ENCODE measurements around the gene SFXN3. TPM values are rescaled to one million over a fixed set of nuclear protein-coding genes. Genes with fewer than 3 reads are reported as not detected.
A peak's percentile ranks its signal among the peaks of the same experiment; 100 is the strongest.

The SFXN3 gene
- total and polyA plus RNA-seq, 2 donors from 2014 or later, result 23.3 to 51.6 TPM

- TF ChIP-seq CTCF (IDR thresholded peaks at IDR 0.05; ENCODE audit: borderline replicate concordance, extremely low read depth, insufficient read depth), result no peak
- no peak overlapping the region for H3K9ac ChIP-seq (ENCODE audit: low read length in 3 of 3)
- H3K4me1 ChIP-seq (ENCODE audit: control insufficient read depth in 2 of 3, insufficient read depth in 2 of 3, low read depth in 1 of 3, low read length in 3 of 3), result peaks cover 0 to 21% (median 0%) of the 10 kb centered on the region in 3 donors
- H3K27ac ChIP-seq (ENCODE audit: low read depth in 2 of 2, low read length in 2 of 2), result no peak overlapping the region
- H3K36me3 ChIP-seq (ENCODE audit: control insufficient read depth in 2 of 3, insufficient read depth in 3 of 3, low read length in 3 of 3), result no peaks in the 10 kb centered on the region
- intact Hi-C loops (cut with DNase I), result no loop called here
- H3K4me3 ChIP-seq (ENCODE audit: low read length in 3 of 3), result no peak overlapping the region
- DNase-seq (no peak), FAIRE-seq (no peak)
- H3K27me3 ChIP-seq (ENCODE audit: control insufficient read depth, insufficient read depth, low read length), result peaks cover 3% of the 10 kb centered on the region
- H3K9me3 ChIP-seq (ENCODE audit: control insufficient read depth in 2 of 3, insufficient read depth in 1 of 3, low read length in 3 of 3), result no peaks in the 10 kb centered on the region
These were observed 2.3 kb upstream of the SFXN3 start for GRCh38 chr10:101028446-101029337.

- FAIRE-seq (no peak), DNase-seq (peak in 4 of 5 donors; percentile 68 to 86 (median 75))
- intact Hi-C loops (cut with DNase I), result no loop called here
- TF ChIP-seq CTCF (IDR thresholded peaks at IDR 0.05; ENCODE audit: borderline replicate concordance, extremely low read depth, insufficient read depth), result no peak
- Histone ChIP-seq H3K4me1 (ENCODE audit: control insufficient read depth in 2 of 3, insufficient read depth in 2 of 3, low read depth in 1 of 3, low read length in 3 of 3) (peaks cover 0 to 21% (median 2%) of the 10 kb centered on the region in 3 donors), H3K9me3 (ENCODE audit: control insufficient read depth in 2 of 3, insufficient read depth in 1 of 3, low read length in 3 of 3) (no peaks in the 10 kb centered on the region), H3K9ac (ENCODE audit: low read length in 3 of 3) (no peak overlapping the region), H3K27me3 (ENCODE audit: control insufficient read depth, insufficient read depth, low read length) (peaks cover 3% of the 10 kb centered on the region), H3K36me3 (ENCODE audit: control insufficient read depth in 2 of 3, insufficient read depth in 3 of 3, low read length in 3 of 3) (no peaks in the 10 kb centered on the region), H3K27ac (ENCODE audit: low read depth in 2 of 2, low read length in 2 of 2) (no peak overlapping the region), H3K4me3 (ENCODE audit: low read length in 3 of 3) (no peak overlapping the region)
These were observed 1.3 kb upstream of the SFXN3 start for GRCh38 chr10:101029520-101030295.

GRCh38 chr10:101030496-101031127 lies 422 bp upstream of the SFXN3 start:
- peak overlapping the region in 2 of 3 donors; percentile 28 to 93 for H3K4me3 ChIP-seq (ENCODE audit: low read length in 3 of 3)
- intact Hi-C loops (cut with DNase I), result no loop called here
- H3K27me3 ChIP-seq (ENCODE audit: control insufficient read depth, insufficient read depth, low read length), result peaks cover 3% of the 10 kb centered on the region
- H3K9me3 ChIP-seq (ENCODE audit: control insufficient read depth in 2 of 3, insufficient read depth in 1 of 3, low read length in 3 of 3), result no peaks in the 10 kb centered on the region
- H3K4me1 ChIP-seq (ENCODE audit: control insufficient read depth in 2 of 3, insufficient read depth in 2 of 3, low read depth in 1 of 3, low read length in 3 of 3), result peaks cover 0 to 21% (median 5%) of the 10 kb centered on the region in 3 donors
- no peak for FAIRE-seq
- peak overlapping the region in 1 of 3 donors; percentile 89 for H3K9ac ChIP-seq (ENCODE audit: low read length in 3 of 3)
- no peak for TF ChIP-seq CTCF (IDR thresholded peaks at IDR 0.05; ENCODE audit: borderline replicate concordance, extremely low read depth, insufficient read depth)
- H3K36me3 ChIP-seq (ENCODE audit: control insufficient read depth in 2 of 3, insufficient read depth in 3 of 3, low read length in 3 of 3), result peaks cover 0 to 4% (median 3%) of the 10 kb centered on the region in 3 donors
- peak overlapping the region; percentile 96 to 97 for H3K27ac ChIP-seq (ENCODE audit: low read depth in 2 of 2, low read length in 2 of 2)
- no peak for DNase-seq

All from kidney (tissue), 14 donors.